Lower leg skin (tissue), 4 donors: Measurements from ENCODE around the gene IKBKE. TPM values are rescaled to one million over a fixed set of nuclear protein-coding genes. Genes with fewer than 3 reads are reported as not detected.

Experiments
- DNase-seq, 2 donors: peaks; one replicate each; pipeline ENCODE4 v3.0.0-alpha.2; 2019; ENCODE audit warnings: low spot score in 2 of 2
- H3K4me3 ChIP-seq: fragments of 200-600 bp; sonication (generic); 2 replicates; pipeline ENCODE4 v1.5.1; 2017; ENCODE audit warnings: mild to moderate bottlenecking, low read depth; ENCODE audit not compliant: poor library complexity, severe bottlenecking
- POLR2A ChIP-seq, 2 donors: fragments of 450-650 bp; IDR thresholded peaks; one replicate each; pipeline ENCODE4 v1.6.1; 2016 to 2017; ENCODE audit warnings: antibody characterized with exemption in 2 of 2, mild to moderate bottlenecking in 1 of 2, moderate library complexity in 1 of 2
- WGBS, 2 donors: methylation state at CpG; one replicate each; pipeline ENCODE4 v1.1.5; 2018; 5-methylcytosine and 5-hydroxymethylcytosine counted together
- intact Hi-C: fragments of 100-400 bp; cut with DNase I; formaldehyde crosslinking; loops from one replicate; pipeline ENCODE4 v1.15.0; 2023; ENCODE audit warnings: low total_unique reads
- total RNA-seq, 4 donors: library from RNA; depleted of rRNA; stranded (reverse); fragments of >200 nt; gene quantifications; one replicate each; pipeline ENCODE4 v1.1.0, GENCODE V29; 2016
- TF ChIP-seq, protein P1 (sequence below), 3 donors: fragments of 450-650 bp; IDR thresholded peaks; one replicate each; pipeline ENCODE4 v1.5.1; 2016; ENCODE audit warnings: antibody characterized with exemption in 3 of 3, mild to moderate bottlenecking in 3 of 3, moderate library complexity in 2 of 3

IKBKE gene
- total RNA-seq, 4 donors from 2014 or later = 6.1 to 21.4 (median 12.2) TPM

GRCh38 chr1:206500046-206500445 is 29.8 kb downstream of the IKBKE start:
- TF ChIP-seq, protein P1, sequence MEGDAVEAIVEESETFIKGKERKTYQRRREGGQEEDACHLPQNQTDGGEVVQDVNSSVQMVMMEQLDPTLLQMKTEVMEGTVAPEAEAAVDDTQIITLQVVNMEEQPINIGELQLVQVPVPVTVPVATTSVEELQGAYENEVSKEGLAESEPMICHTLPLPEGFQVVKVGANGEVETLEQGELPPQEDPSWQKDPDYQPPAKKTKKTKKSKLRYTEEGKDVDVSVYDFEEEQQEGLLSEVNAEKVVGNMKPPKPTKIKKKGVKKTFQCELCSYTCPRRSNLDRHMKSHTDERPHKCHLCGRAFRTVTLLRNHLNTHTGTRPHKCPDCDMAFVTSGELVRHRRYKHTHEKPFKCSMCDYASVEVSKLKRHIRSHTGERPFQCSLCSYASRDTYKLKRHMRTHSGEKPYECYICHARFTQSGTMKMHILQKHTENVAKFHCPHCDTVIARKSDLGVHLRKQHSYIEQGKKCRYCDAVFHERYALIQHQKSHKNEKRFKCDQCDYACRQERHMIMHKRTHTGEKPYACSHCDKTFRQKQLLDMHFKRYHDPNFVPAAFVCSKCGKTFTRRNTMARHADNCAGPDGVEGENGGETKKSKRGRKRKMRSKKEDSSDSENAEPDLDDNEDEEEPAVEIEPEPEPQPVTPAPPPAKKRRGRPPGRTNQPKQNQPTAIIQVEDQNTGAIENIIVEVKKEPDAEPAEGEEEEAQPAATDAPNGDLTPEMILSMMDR (IDR thresholded peaks at IDR 0.05) = no peak
- TF ChIP-seq POLR2A (IDR thresholded peaks at IDR 0.05) = no peak
- WGBS, 2 donors = 88 to 96% methylated on average over 2 to 3 of the region's 3 CpGs
- intact Hi-C loops = no loop called here
- no peak overlapping the region for H3K4me3 ChIP-seq
- no peak for DNase-seq

DNA sequence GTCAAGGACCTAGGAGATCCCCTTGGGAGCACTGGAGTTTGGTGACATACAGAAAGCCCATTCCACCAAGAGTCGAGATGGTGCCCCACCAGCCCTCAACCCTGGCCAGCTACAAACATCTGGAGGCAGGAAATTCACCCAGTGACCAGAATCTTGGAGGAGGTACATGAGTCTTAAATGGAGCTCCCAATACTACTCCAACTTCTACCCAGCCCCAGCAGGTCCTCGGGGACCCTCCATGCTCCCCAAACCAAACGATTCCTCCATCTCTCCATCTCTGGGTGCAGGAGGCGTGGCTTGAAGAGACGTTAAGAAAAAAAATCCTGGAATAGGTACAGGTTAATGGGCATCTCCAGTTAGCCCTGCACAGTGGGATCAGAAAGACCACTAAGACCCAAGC is 31.6 kb downstream of the IKBKE start:
- no peak for DNase-seq
- WGBS, 2 donors = 80 to 85% methylated on average over 5 of the region's 5 CpGs
- TF ChIP-seq, protein P1 (IDR thresholded peaks at IDR 0.05) = no peak
- no peak for TF ChIP-seq POLR2A (IDR thresholded peaks at IDR 0.05)
- intact Hi-C loops = no loop called here
- H3K4me3 ChIP-seq = no peak overlapping the region

DNA sequence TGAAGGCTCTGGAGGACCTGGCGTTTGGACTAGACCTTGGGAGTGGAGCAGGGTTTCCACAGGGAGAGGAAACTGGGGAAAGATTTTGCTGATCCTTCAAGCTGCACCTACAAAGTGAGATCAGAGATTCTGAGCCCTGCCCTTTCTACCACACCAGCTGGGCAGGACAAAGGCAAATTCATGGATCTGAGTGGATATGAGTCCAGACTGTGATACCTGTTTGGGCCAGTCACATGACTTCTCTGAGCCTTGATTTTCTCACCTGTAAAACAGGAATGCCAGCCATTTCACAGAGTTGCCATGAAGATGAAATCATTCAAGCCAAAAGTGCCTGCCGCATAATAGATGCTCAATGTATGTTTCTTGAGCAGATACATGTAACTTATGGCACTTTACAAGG is 32.1 kb downstream of the IKBKE start:
- no peak overlapping the region for H3K4me3 ChIP-seq
- no peak for DNase-seq
- no peak for TF ChIP-seq POLR2A (IDR thresholded peaks at IDR 0.05)
- TF ChIP-seq, protein P1 (IDR thresholded peaks at IDR 0.05) = no peak
- 93 to 95% methylated on average over 2 of the region's 2 CpGs for WGBS, 2 donors
- intact Hi-C loops = no loop called here

- TF ChIP-seq, protein P1 (IDR thresholded peaks at IDR 0.05) = no peak
- no peak for TF ChIP-seq POLR2A (IDR thresholded peaks at IDR 0.05)
- no peak overlapping the region for H3K4me3 ChIP-seq
- intact Hi-C loops = no loop called here
- DNase-seq = no peak
- WGBS, 2 donors = 86 to 94% methylated on average over 1 of the region's 1 CpG
Observed at GRCh38 chr1:206502812-206503211, 32.5 kb downstream of the IKBKE start.

GRCh38 chr1:206503591-206504362 is 33.5 kb downstream of the IKBKE start:
- intact Hi-C loops = no loop called here
- H3K4me3 ChIP-seq = no peak overlapping the region
- peak; percentile 67 to 93 for DNase-seq
- TF ChIP-seq, protein P1 (IDR thresholded peaks at IDR 0.05) = no peak
- no peak for TF ChIP-seq POLR2A (IDR thresholded peaks at IDR 0.05)
- WGBS, 2 donors = 38 to 46% methylated on average over 8 of the region's 8 CpGs

- intact Hi-C loops = no loop called here
- TF ChIP-seq, protein P1 (IDR thresholded peaks at IDR 0.05) = no peak
- TF ChIP-seq POLR2A (IDR thresholded peaks at IDR 0.05) = no peak
- WGBS, 2 donors = 14 to 27% methylated on average over 3 of the region's 3 CpGs
- no peak overlapping the region for H3K4me3 ChIP-seq
- DNase-seq = no peak
Observed at GRCh38 chr1:206504363-206504713, 34.1 kb downstream of the IKBKE start.
